Hypothalamus (tissue), 51 donors: ENCODE data around the gene VAT1L.

Experiments used
- DNase-seq, 51 donors: peaks; one replicate each; lab custom pipeline; 2025; lab: John Stamatoyannopoulos, UW

The VAT1L gene

DNA sequence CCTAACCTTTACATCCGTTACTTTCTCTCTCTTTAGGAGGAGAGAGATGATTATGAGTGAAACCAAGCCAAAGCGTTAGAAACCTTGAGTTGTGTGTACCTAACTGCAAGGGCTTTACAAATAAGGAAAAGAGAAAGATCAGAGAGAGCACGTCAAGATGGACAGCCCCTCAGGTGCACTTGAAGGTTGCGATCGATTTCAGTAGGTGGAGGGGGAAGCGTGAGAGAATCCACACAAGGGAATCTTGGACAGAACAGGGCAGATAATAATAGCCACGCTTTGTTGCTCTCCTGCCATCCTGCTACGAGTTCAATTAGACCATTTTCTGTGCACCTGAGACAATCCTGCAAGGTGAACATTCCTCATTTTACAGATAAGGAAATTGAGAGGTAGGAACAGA is 78.4 kb downstream of the VAT1L start:
- DNase-seq: no peak

DNA sequence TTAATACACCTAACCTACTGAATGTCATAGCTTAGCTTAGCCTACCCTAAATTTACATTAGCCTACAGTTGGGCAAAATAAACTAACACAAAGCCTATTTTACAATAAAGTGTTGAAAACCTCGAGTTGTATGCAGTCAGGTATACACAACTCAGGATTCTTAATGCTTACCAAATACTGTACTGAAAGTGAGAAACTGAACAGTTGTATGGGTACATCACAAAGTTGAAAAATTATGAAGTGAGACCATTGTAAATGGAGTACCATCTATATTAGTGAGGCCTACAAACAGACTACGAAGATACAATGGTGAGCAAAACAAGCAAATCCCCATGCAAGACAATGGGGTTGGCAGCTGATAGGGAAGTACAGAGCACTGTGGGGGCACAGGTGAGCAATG is 79.7 kb downstream of the VAT1L start:
- no peak for DNase-seq

DNA sequence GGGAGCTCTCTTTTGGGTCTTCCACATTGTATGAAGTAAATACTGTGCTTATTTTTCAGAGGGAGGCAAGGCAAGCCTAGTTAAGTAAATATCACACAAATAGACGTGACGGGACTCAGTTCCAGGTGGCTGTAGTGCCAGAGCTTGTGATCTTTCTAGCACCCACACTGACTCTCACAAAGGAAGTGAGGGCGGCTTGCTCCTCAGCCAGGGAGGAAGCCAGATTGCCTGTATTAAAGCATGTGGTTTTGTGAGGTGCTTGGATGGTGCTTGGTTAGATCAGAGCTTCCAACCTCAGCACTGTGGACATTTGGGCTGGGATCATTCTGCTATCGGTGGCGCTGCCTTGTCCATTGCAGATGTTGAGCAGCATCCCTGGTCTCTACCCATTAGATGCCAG is 80.1 kb downstream of the VAT1L start:
- DNase-seq: no peak

DNA sequence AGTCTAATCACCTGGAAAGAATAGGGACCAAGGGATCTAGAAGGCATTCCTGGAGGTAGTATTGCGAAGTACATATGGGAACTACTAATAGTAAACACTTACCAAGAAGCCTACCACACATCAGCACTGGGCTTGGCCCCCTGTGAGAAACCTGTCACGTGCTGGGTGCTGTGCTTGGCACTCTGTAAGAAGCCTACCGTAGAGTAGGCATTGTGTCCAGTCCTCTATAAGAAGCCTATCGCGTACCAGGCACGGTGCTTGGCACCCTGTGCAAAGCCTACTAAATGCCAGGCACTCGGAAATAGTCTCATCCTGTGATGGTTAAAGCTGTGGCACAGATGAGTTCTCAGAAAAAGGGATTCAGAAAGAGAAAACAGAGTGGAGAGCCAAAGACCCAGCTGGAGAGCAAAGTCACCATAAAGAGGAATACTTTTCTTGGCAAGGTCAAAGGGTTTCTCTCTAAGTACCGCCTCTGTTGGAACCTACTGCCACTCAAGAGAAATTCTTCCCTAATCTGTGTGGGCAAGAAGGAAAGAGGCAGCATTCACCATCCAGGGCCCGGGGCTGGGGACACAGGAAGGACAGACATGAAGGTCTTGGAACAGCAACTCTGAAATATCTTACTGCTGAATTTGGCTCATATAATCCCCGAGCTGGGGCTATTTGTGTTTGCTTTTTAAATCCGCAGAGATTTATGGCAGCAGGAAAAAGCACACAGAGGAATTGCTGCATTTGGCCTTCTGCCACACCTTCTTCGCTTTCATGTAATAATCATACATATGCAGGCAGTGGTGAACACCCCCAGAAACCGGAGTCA is 81.8 kb downstream of the VAT1L start:
- DNase-seq: peak in 4 of 51 donors; percentile 1 to 15 (median 6)

DNA sequence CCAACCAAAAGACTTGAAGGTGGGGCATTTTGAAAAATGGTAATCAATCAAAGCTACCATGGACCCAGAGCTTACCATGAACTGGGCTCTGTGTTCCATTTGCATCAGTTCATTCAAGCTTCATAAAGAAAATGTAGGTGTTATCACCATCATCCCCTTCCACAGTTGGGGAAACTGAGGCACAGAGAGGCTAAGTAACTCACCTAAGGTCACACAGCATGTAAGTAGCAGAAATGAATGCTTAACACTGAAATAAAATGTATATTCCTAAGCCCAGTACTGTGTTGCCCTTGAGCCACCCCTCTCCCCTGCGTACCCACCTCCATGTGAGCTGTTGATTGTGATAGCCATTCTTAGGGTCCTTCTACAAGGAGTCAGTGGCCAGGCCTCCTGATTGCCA is 83.6 kb downstream of the VAT1L start:
- no peak for DNase-seq

DNA sequence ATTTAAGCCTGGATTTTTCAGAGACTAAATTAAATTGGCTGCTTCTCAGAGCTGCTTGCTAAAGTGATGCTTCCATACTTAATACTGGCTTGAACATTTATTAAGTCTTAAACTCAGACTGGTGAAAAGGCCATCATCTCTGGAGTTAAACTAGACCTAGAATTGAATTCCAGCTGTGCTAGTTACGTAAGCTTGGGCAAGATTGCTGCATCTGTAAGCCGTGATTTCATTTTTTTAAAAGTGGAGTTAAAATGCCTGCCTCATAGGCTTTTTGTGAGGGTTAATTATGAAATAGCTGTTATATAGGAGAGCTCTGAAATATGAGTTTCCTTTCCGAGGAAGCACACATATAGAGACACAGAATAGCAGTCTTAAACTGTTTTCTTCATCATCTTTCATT is 84.7 kb downstream of the VAT1L start:
- DNase-seq: no peak

DNA sequence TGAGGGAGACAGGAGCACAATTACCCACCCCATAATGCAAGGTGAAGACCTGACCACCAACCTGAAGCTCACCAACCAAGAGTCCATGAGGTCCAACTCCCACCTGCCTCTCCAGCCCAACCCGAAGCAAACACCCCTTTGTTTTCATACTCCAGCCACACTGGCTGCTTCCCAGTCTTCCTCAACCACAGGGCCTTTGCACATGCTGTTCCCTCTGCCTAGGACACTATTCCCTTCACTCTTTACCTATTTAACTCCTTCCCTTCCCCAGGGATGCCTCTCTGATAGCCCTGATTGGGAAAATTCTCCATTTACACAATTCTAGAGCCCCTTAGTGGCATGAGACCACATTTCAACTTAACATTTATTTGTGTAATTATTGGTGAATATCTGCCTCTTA is 86.0 kb downstream of the VAT1L start:
- DNase-seq: no peak

DNA sequence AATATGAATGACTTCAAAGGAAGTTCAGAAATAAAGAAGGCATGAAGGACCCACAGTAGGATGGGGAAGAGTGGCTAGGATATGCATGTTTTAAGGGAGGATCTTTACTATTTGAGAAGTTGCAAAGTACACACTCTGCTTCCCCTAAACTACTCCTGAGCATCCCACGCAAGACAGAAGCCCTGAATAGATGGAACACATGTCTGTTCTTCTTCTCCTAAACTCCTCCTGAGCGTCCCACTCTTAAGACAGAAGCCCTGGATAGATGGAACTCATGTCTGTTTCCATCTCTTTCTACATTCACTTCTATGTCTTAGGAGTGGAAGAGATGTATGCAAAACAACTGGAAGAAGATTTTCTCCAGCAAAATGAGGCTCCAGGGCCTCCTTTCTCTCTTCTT is 88.4 kb downstream of the VAT1L start:
- DNase-seq: no peak

DNA sequence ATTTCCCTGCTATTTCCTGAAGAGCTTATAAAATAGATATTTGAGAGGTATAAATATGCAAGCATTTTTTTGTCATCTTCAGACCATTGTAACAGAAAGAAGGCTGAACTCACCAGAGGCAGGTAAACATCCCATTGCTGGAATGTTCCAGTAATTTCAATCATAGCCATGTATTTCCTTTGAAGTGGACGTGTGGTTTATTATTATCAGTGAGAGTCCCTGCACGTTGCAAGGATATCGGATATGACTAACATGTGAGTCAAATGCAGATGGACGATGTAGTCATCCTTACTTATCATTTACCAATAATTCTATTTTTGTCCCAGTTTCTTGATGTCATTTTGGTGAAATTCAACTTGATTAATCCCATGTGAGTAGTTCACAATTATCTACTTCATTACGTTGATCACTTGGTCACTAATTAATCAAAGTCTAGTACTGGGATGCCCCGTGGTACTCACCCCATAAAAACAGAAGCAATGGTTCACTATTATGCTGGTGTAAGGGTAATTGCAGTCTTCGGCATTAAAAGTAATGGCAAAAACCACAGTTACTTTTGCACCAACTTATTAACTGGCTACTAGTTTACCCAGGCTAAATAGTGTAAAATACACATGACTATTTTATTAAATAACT is 89.5 kb downstream of the VAT1L start:
- DNase-seq: no peak

DNA sequence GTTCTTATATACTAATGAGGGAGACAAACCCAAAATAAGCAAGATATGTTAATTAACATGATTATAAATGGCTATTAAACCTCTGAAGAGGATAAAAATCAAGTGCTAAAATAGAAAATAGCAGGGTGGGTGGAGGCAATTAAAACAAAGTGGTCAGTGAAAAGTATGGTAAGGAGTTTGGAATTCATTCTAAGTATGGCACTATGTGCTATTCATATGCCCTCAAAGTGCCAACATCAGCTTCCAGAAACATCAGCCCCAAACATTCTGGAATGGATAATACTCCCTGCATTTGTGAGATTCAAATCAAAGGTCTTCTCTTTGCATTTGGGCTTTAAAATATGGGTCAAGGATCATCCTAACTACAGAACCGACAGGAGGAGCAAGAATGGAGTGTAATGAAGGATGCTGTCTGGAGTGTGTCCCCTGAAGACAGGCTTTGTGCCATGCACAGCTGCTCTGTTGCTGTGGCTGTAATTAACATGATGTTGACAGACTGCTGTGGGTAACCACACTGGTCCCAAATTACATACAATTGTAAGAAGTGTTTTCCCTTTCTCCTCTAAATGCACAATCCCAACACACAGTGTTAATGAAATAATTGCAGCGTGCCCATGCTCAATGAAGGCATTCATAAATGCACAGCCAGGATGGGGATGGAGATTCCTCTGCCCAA is 93.1 kb downstream of the VAT1L start:
- DNase-seq: no peak

DNA sequence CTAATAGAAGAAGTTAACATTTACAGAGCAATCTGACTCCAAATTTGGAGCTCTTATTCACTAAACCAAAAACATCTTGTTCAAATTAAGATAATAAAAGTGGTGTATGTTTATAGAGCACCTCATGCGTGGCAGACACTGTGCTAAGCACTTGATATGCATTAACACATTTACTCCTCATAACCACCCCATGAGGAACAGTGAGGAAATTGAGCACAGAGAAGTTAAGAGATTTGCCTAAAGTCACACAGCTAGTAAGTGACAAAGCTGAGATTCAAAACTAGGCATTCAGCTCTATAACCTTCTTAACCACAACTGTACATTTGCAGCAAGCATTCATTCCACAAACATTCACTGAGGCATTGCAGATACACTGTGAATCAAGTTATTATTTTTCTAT is 94.0 kb downstream of the VAT1L start:
- DNase-seq: no peak

DNA sequence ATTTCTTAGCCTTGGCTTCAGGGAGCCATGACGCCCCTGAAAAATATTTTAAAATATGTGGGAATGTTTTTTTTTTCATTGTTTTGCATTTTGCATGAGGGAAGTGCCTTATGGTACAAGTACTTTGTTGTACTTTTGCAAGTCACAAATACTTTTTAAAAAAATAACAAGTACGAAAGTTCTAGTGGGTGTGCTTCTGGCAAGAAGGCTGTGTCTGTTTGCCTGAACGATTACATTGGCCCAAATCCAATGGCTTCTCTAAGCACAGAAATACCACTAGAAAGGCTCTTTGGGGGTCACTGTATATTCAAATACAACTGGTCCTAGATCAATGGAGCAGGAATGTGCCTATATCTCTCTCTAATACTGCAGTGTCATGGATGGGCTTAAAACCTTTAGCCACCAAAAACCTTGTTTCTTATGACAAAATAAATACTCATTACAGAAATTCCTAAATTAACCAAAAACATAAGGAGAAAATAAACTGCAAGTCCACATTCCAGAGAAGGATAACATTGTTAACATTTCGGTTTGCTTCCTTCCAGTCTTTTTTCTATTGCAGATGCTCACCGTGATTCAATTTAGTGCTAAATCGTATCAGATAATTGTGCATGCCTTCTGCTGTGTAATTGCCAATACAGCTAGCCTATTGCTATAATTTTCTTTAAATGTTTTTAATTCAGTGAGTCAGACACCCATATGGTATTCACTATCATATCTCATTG is 97.4 kb downstream of the VAT1L start:
- DNase-seq: no peak

DNA sequence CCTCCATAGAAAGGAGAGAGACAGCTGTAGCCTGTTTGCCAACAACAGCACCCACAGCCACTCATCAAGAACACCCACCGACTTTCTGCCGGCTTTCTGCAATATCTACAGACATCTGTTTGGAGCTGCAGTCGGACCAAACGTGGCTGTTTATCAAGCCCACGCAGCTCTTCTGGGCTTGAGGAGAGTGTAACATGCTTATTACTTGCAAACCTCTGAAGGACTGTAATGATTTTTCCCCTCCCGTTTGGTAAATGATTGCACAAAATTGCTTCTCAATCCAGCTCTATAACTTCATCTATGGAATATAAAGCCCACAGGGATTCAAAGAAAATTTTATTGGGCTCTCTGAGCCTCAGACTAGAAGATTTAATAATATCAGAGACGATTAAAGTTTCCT is 100.5 kb downstream of the VAT1L start:
- DNase-seq: peak in 1 of 51 donors; percentile 34

DNA sequence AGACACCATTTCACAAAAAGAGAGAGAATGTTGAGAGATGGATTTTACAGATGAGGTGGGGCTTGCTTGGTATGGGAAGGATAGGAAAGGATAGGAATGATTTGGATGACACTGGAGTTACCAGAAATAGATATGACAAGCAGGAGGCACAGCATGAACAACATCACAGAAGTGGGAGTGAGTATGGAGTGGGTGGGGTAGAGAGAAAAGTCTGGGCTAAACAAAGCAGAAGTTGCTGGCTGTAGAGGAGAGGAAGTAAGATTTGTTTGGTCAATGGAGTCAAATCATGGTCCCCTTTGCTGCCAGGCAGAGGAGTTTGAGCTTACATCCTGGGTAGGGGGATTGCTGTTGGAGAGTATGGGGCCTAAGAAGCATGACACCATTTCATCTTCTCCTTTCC is 101.7 kb downstream of the VAT1L start:
- DNase-seq: no peak

DNA sequence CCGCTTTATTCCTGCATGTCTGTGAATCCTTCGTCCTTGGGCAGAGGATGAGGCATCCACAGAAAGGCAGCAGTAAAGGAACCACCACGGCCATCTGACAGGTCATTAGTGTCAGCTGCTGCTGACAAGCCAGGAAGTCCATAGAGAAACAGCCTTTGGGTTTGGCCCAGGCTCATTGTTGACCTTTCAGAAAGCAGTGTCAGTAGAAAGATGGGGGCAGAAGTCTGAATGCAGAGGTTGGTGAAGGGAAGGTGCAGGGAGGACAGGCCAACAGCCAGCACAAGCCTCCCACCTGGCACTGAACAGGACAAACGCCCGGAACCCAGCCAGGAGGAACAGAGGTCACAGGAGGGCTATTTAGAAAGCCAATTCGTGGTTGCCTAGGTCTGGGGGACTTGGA is 105.8 kb downstream of the VAT1L start:
- no peak for DNase-seq

DNA sequence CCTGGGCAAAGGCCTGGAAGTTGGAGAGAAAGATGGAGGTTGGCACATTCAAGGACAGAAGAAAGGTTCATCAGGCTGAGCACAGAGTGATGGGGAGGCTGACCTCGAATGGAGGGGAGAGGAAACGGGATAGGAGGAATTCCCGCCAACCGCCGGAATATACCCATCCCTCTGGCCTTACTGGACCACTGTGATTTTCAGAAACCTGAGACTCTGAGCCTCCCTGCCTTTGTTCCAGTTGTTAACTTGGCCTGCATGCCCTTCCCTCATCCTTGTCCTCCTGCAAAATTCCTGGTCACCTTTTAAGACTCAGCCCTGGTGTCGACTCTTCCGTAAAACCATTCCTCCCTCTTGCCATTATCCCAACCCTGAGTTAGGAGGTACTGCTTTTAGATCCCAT is 107.6 kb downstream of the VAT1L start:
- no peak for DNase-seq

DNA sequence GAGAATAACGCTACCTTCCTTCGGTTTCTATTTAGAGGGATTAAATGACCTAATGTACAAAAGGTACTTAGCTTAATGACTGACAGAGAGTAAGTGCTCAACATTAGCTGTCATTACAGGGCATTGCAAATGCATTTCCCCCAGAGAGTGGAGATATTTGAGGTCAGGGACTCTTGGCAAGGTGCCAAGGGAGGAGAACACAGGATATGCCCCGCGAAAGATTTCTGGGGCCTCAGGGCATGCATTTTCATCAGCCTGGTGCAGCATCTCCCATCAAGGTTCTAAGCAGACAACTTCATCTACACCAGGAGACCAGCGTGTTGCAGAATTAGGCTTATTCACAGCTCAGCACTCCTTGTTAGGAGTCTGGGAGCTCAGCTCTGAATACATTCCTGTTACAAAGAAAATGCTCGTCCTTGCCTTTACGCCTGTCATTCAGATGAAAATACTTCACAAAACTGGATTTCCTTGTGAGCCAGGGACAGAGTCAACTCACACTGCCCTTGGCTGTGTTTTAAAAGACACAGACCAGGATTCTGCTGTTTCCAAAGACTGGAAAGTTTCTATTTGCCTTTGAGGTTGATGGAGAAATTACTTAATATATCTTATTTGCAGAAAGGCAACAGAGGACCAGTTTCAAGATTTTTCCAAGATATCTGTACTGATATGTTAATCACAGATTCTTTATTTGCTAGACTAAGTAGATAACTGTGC is 108.2 kb downstream of the VAT1L start:
- DNase-seq: no peak

DNA sequence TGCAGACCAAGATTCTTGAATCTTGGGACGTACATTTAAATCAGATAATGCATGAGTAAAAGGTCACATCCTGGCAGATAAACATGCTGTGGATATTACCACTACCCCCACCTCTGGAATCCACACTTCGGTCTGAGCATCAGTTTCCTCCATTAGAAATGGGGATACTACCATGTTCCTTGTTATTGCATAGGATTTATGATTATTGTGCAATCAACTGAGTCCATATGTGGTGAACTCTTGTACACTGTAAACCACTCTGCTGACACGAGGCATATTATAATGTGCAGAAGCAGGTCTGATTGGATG is 108.7 kb downstream of the VAT1L start:
- no peak for DNase-seq

DNA sequence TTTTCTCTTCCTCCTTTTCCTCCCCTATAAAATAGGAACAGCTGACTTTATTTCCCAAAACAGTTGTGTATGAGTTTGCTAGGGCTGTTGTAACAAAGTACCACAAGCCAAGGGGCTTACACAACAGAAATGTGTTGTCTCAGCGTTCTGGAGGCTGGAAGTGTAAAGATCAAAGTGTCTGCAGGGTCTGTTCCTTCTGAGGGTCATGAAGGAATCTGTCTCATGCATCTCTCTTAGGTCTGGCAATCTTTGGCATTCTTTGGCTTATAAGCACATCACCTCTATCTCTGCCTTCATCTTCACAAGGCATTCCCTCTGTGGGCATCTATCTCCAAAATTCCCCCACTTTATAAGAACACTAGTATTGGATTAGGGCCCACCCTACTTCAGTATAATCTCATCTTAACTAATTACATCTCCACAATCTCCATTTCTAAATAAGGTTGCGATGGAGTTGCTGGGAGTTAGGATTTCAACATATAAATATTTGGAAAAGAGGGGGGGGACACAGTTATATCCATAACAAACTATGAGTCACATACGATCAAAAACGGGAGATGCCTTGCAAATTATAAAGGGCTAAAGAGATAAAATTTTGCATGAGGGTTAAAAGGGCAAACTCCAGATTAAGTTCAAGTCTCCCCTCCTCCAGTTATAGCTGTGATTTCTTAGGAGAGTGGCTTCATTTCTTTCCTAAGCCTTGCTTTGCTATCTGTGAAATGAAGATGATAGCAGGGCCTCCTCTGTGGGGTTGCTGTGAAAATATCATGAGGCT is 109.7 kb downstream of the VAT1L start:
- no peak for DNase-seq

DNA sequence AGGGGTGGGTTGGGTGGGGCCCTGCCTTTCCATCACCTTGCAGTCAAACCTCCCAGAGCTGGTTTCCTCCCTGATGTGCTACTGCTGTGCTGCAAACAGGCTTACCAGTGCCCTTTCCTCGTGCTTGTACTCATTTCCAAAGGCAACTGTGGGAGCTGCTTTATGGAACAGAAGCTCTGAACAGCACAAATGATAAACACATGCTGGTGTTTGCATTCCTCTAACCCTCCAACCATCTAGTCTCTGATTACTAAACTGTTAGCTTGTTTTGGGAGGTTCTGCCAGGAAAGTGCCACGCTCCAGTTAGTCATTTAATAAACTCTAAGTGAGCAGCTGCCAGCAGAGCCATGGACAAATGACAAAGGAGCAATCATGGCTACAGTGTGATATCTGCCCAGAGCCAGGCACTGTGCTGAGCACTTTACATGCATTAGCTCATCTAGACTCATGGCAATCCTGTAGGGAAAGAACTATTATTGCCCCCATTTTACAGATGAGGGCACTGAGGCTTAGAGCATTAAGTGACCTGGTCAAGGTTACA is 110.4 kb downstream of the VAT1L start:
- DNase-seq: no peak
